Measurements from ENCODE around the gene MAD1L1.
"Not testable (repeated sequence)": the region's sequence is repeated elsewhere in the genome, so short reads cannot be mapped to it uniquely, and the experiment has no call there.

Gene MAD1L1

DNA sequence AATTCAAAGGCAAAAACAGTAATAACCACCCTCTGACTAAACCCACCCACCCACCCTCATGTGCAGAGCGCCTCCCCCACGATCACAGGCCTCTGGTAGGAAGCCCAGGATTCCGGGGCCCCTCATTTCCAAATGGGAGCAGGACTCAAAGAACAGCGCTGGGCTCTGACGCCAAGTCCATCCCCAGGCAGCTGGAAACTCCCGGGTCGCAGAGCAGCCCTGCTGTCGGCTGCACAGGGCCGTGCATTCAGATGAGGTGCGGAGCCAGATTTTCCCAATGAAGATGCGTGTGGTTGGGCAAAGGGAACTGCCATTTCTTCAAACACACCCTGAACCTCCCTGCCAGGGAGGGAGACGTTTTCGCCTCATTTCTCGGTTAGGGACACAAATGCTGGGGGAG is 152.3 kb downstream of the MAD1L1 start:
- no peak for DNase-seq

DNA sequence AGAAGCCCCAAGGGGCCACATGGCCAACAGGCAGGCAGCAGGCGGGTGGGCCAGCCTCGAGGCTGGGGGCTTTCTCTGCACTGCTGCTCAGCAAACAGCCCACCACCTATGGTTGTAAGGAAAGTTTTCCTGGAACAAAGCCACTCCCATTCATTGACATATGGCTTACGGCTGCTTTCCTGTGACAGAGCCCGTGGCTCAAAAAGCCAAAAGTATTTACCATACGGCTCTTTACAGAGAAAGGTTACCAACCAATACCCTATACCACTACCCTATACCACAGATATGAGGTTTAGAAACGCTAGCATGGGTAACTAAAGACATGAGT is 152.7 kb downstream of the MAD1L1 start:
- no peak for DNase-seq

DNA sequence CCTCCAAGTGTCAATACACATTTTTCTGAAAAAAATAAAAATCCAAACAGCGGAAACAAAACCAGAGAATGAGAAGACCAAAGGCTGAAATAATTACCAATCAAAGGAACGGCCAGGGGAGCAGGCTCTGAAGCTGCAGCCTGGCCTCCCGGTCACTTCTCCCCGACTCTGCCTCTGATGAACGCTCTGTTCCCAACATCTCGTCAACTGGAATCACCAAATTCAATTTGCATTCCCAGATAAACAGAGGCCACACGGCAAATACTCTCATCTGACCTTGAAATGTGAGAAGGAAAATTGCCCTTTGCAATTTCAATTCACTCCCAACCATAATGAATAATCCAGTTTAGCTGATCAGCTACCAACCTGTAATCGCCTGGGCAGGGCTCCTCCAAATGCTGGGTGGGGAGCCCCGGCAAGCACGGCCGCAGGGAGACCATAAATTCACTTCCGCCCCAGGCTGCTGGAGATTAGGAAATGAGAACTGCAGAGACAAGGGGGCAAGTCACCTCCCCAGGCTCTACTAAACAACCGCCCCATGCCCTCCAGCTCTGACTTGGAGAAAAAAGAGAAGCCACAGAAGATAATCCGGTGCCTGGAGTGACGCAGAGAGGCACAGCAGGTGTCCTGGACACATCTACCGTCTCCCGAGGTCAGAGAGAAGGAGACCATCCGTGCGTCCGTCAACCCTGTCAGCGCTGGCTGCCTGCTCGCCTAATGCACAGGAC is 153.2 kb downstream of the MAD1L1 start:
- no peak for DNase-seq

DNA sequence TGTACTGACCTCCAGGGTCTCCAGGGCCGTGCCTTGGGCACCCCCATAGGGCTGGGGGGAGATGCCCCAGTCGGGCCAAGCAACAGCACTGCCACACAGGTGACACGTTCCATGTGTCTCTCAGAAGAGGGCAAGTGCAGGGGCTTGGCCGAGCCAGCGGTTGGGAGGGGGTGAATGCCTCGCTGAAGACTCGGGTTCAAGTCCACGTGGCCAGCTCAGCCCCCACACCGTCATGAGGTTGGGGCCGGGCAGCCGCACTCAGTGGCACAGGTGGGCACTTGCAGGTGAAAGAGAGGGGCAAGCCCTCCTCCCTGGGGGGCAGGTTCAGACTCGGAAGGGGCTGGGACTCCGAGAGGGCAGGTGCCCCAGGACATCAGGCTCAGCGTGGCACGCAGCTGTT is 153.8 kb downstream of the MAD1L1 start:
- DNase-seq = no peak

DNA sequence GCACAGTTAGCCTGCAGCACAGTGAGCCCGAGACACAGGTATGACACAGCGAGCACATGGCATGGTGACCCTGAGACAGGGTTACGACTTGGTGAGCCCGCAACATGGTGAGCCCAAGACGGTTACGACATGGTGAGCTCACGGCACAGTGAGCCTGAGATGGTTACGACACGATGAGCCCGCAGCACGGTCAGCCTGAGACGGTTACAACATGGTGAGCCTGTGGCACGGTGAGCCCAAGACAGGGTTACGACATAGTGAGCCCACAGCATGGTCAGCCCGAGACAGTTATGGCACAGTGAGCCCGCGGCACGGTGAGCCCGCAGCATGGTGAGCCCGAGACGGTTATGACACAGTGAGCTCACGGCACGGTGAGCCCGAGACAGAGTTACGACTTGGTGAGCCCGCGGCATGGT is 156.1 kb downstream of the MAD1L1 start:
- no peak for DNase-seq

DNA sequence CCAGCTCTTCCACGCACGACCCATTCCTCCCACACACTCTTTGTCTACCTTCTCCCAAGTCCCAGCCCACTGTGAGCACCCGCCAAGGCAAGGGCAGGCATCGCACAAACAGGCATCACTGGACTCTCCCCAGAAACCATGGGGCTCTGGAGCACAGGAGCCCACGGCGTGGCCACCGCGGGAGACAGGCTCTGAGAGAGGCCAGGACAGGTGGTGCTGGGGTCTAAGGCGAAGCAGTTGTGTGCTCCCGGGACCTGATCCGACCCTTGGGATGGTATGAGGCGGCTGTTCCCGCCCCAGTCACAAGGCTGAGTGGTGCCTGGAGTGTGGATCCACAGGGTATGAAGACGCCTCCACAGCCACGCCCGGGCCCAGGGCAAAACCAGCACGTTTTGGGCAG is 156.9 kb downstream of the MAD1L1 start:
- no peak for DNase-seq

DNA sequence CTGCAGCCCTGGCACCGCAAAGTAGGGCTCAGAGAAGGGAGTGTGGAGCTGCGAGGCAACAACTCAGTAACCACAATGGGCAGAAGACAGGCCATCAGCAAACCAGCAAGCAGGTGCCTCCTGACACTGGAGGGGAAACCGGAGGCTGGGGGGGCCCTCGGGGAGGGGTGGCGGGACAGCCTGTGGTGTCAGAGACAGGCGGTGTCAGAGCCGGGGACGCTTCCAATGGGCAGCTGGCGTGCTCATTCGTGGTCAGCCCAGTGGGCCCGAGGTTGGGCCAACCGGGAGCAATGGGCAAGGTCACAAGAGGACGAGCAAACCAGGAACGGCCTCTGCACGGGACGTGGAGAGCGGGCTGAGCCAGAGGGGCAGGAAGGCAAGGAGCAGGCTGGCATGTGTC is 158.1 kb downstream of the MAD1L1 start:
- no peak for DNase-seq

DNA sequence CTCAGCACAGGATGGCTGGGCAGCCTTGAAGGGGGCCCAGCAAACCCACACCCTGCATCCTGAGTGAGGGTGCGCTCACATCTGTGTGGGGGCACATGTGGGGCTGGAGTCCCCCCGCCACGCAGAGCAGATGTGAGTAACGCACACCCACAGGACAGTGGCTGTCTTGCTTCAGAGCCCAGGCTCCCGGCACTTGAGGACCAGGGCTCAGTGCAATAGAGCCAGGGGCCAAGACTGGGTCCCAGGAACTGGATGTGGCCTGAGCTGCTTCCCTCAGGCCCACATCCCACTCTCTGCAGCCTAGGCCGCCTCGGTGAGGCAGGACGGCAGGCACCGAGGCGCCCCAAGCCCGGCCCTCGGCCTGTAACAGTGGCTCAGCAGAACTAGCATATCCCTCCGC is 159.9 kb downstream of the MAD1L1 start:
- DNase-seq = no peak

DNA sequence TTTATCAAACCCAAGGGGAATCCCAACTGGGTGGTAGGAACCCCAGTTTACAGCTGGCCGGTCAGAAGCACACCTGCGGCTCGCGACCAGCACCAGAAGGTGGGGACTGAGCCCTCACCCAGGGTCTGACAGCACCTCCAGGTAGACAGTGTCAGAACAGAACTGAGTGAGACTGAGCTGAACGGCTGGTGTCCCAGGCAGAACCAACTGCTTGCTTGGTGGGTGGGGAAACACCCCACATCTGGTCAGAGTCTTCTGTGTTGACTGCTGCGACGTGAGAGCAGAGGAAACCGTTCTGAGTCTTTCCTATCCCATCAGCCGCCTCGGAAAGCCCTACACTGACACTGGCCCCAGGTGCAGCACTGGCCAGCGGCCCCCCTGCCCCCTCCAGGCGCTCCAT is 160.7 kb downstream of the MAD1L1 start:
- DNase-seq = no peak

DNA sequence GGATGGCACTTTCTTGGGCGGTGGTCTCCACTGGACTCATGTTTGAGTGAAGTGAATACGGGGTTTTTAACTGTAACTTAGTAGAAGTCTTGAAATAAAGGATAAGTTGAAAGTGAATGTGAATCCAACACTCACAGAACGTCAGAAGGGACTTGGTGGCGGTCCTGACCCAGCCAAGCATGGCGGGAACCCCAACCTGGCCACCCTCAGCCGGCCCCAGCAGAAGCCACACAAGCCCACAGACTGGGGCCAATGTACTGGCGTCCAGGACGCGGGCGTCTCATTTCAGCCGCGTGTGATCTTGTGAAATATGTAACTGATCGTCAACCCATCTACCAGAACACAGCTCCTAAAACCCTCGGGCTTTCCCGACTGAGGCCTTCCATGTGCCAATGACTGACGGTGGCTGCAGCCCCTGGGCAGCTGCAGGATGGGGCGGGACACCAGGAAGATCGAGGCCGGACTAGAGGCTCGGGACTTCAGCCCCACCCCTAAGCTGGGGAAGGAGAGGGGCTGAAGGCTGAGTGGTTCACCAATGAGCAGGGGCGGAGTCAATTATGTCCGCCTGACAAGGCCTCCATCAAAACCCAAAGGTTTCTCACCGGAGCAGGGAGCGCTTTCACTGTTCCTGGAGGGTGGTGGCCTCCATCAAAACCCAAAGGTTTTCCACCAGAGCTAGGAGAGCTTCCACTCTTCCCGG is 161.5 kb downstream of the MAD1L1 start:
- no peak for DNase-seq

DNA sequence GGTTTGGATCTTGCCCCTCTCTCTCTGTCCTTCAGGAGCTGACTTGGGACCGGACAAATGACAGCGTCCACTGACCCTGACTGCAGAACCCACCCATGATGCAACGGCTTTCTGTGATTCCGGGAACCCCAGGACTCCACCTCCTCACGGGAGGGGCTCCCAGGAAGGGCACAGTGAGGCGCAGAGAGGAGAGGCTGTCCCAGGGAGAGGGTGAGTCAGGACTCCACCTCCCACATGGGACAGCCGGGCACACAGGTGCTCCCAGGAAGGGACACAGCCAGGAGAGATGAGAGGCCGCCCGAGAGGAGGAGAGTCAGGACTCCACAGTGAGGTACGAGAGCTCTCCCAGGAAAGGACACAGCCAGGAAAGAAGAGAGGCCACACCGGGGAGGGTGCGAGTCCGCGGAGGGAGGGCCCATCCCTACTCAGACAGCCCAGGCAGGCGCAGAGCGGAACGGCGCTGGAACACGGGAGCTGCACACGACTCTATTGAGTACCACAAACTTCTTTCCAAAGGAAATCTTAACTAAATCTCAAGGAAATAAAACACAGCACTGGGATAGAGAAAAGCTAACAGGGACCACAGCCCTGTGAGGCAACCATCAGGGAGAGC is 162.5 kb downstream of the MAD1L1 start:
- DNase-seq = no peak

DNA sequence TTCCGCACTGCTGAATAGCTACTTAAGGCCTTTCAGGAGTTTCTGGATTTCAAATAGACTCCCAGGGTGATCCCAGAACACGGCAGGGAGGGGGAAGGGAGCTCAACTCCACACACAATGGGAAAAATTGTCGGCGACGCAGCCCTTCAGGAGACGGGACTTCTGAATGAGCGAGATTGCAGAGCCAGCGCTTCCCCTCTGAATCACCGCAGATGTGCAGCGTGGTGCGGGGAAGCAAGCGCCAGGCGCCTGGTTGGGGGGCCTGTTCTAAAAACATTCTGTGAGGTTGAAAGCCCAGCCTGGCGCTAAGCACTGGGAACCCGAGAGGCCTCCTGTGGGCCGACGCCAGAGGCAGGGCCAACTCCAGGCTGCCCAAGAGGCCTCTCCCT is 163.3 kb downstream of the MAD1L1 start:
- DNase-seq = no peak

DNA sequence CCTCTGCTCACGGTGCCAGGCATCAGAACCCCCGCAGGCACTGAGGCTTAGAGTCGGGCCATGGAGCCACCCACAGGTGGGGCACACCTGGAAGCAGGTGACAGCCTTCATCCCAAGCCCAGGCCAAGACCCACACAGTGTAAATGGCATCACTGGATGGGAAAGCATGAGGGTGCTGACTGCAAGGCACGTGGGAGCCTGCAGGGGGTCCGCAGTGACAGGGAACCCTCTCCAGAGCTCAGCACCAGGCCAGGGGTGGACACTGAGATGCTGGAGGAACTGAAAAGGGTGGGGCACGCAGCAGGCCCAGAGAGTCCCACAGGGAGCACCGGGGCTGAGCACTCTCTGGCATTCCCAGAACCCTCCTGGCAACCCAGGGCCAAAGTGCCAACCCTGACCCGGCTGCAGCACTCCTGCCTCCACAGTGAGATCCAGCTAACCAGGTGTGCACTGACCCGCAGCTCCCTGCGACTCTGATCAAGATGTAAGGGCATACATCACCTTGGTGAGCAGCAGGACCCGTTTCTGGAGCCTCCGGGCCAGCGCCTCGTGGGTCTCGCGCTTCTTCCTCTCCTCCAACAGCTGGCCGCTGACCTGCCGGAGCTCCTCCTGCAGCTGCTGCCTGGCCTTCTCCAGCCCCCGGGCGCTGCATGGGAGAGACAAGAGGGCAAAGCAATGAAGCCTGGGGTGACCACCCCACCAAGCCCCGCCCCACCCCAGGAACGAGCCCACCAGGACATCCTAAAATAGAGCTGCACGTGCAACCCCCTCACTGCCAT is 163.9 kb downstream of the MAD1L1 start:
- no peak for DNase-seq

DNA sequence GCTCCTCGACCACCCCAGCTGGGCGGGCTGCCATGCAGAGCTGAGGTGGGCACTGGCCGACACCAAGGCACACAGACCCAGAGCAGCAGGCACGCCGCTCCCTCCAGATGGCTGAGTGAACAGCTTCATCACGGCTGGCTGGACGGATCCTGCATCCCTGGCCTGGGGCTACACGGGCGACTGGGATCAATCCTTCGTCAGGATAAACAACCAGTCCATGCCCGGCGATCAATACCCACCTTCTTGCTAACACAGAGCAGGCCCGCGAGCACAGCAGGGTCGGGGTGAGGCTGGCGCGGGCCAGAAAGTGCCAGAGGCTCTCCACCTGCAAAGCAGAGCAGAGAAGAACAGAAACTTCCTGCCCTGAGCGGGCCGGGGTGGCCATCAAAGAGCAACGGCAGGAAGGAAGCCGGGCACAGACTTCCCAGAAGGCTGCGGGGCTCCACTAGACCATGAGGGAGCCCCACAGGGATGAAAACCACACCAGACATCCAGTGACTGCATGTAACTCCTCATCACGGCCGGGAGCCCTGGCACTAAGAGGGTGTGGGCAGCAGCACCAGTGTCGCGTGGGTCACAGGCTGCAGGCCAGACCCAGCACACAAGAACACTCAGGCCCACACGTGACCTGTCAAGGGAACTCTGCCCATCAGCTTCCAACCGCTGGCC is 166.4 kb downstream of the MAD1L1 start:
- no peak for DNase-seq

DNA sequence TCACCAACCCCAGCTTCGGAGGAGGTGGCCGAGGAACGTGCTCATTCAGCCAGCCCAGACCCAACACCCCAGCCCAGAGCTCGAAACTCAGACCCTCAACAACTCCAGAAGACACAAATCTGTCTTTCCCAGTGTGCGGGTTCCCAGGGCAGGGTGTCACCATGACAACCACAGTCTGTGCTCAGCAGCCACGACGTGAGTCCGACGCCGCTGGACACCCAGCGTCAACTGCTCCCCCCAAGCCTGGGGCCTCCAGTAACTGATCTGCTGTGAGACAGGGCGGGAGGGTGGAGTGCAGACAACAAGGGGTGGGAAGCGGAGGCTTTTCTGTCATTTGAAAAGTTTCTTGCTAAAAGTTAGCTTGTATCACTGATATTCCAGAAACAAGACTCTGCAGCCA is 167.2 kb downstream of the MAD1L1 start:
- DNase-seq = no peak

DNA sequence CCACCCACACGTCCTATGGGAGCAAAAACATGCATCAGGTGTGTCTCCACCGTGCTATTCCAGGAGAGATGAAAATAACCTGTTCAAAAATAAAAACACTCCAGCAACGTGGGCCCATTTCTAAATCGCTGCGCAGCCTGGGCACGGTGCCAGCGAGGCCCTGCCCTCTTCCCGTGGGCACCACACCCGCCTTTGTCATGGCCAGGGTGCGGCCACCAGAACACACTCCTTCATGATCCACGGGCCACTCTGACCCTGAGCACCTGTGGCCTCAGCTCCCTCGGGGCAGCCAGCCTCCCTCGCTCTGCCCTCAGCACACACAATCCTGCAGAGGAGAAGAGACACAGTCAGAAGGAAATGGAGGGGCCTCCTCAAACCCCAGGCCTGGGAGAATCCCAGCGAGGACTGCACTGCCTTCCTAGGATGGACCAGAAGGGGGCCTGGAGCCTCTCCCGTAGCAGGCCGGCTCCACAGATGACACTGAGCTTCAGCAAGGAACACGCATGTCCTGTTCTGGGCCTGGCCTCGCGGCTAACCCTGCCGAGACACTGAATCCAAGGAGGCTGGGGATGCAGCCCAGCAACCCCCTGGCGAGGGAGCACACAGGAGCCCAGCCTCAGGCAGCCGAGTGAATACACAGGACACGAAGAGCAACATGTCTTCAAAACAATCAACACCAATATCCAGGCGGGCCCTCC is 169.0 kb downstream of the MAD1L1 start:
- DNase-seq = no peak

DNA sequence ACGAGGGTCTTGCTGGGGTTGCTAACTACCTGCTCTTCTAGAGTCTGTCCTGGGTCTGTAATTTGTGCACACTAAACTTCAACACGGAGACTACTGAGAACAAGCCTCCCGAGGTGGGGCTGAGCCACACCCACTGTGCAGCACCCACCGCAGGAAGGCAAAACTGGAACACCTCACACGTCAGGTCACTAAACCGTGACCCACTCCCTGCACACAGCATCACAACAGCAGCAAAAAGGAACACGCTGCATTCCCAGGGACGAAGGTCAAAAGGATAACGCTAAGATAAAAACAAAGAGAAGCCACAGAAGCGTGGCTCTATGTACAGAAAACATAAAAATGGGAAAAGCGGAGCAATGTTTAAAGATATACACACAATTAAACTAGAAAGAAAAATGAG is 170.1 kb downstream of the MAD1L1 start:
- no peak for DNase-seq

DNA sequence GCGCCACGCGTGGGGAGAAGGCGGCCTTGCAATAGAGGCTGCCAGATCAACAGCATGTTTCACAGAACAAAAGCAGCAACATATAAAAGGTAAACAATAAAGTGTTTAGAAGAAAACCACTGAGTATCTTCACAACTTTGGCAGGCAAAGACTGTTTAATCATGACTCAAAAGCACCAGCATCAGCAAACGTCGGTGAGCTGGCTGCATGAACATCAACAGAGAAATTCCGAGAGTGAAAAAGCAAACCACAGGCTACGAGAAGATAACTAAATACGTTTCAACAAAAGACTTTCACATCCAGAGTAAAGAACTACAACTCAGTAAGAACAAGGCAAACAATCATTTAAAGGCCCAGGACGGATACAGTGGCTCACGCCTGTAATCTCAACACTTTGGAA is 172.0 kb downstream of the MAD1L1 start:
- no peak for DNase-seq

DNA sequence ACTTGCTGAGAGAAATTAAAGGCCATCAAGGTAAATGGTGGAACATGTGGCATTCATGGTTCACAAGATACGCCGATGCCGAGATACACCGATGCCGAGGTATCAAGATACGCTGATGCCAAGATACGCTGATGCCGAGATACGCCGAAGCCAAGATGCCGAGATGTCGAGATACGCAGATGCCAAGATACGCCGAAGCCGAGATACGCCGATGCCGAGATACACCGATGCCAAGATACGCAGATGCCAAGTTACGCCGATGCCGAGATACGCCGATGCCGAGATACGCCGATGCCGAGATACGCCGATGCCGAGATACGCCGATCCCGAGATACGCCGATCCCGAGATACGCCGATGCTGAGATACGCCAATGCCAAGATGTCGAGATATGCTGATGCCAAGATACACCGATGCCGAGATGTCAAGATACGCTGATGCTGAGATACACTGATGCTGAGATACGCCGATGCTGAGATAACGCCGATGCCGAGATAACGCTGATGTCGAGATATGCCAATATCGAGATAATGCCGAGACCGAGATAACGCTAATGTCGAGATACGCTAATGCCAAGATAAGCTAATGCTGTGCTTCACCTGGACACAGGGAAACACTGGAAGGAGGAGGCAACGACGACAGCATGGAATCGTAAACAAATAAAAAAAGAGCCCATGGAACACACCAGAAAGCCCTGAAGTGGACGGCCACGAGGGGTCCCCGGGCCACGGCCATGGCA is 172.6 kb downstream of the MAD1L1 start:
- DNase-seq = no peak

DNA sequence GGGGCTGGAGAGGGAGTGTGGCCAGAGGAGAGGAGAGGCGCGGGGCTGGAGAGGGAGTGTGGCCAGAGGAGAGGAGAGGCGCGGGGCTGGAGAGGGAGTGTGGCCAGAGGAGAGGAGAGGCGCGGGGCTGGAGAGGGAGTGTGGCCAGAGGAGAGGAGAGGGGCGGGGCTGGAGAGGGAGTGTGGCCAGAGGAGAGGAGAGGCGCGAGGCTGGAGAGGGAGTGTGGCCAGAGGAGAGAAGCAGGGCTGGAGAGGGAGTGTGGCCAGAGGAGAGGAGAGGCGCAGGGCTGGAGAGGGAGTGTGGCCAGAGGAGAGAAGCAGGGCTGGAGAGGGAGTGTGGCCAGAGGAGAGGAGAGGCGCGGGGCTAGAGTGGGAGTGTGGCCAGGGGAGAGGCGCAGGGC is 174.5 kb downstream of the MAD1L1 start:
- DNase-seq = not testable (repeated sequence)

DNA sequence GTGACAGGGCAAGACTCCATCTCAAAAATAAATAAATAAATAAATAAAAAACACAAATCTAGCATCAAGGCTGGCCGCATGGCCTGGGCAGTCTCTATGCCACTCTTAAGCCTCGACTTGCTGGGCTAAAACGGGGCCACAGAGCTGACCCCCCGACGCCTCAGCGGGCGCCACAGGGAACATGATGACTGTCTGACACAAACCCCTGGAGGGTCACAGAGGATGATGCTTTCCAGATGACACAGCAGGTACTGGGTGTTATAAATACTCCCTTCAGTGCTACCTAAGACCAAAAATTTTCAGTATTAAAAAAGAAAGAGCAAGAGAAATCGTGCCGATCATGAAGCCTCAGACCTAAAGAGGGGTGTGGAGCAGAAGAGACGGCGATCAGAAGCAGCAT is 176.8 kb downstream of the MAD1L1 start:
- no peak for DNase-seq

DNA sequence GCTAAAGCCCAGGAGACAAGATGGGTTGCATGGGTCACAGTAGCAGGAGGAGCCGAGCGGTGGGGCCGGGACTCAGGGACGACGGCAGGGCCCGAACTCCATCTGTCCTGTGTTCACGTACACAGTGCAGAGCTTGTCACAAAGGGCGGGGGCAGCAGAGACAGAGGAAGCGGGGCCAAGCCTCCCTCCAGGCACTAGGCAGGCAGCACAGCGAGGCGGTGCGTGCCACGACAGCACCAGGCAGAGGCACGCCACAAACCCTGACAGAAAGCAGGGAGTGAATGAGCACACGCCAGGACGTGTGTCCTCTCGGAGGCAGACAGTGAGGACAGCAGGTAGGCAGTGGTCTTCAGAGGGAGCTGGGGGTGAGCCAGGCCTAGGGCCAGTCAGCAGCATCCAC is 177.8 kb downstream of the MAD1L1 start:
- DNase-seq = no peak

All from NCI-H774 (cell line).